ENCODE results near the gene CBFA2T2. TPM values are rescaled to one million over a fixed set of nuclear protein-coding genes. Genes with fewer than 3 reads are reported as not detected.

Gene CBFA2T2
- total RNA-seq, 1 experiment from 2014 or later, result 20.0 TPM

- no peak for DNase-seq
- H4K20me1 ChIP-seq (ENCODE audit: insufficient read depth), result no peaks in the 10 kb centered on the region
- H3K4me3 ChIP-seq, result no peak overlapping the region
- BruUV-seq (replicated peaks), result no TSS peak
- no peaks in the 10 kb centered on the region for H3K27me3 ChIP-seq (ENCODE audit: insufficient read depth, low read depth)
- no peaks in the 10 kb centered on the region for H3K9me2 ChIP-seq (ENCODE audit: insufficient read depth)
- no peak overlapping the region for H3K27ac ChIP-seq
- peak overlapping the region; percentile 48 for H3K4me2 ChIP-seq
- POLR2A ChIA-PET (ENCODE audit: unreplicated experiment), result interaction anchor here (0.7 kb wide), 1 partner anchor 82 kb away, joined by 3 read pairs; no protein-coding TSS in a partner anchor
- H3K36me3 ChIP-seq (ENCODE audit: low read depth), result no peaks in the 10 kb centered on the region
- no peaks in the 10 kb centered on the region for H3K9me3 ChIP-seq (ENCODE audit: insufficient read depth, low read depth)
- H3K79me2 ChIP-seq (ENCODE audit: low read depth), result no peaks in the 10 kb centered on the region
- TF ChIP-seq CTCF (conservative IDR thresholded peaks at IDR 0.05), result no peak
- no peak for TF ChIP-seq EZH2 (IDR thresholded peaks at IDR 0.05; ENCODE audit: low read depth)
- peaks cover 44% of the 10 kb centered on the region for H3K4me1 ChIP-seq (replicated peaks; ENCODE audit: insufficient read depth)
- peaks cover 32% of the 10 kb centered on the region for H3F3A ChIP-seq (ENCODE audit: insufficient read depth, low read depth)
- CTCF ChIA-PET, result interaction anchor here (0.5 to 0.6 kb wide), 2 partner anchors 193 to 473 kb away, joined by 4 to 5 read pairs; no protein-coding TSS in a partner anchor
- no peak overlapping the region for H2AFZ ChIP-seq
- intact Hi-C loops (cut with micrococcal nuclease; ENCODE audit: unreplicated experiment), result loop anchor here (2.0 to 5.0 kb wide), 2 partner anchors 193 to 248 kb away; partner anchors contain the start of gene CDK5RAP1
Measured at GRCh38 chr20:33650111-33650752, 160.3 kb downstream of the CBFA2T2 start.

GRCh38 chr20:33650753-33651561, 161.1 kb downstream of the CBFA2T2 start:
- BruUV-seq (replicated peaks), result no TSS peak
- Histone ChIP-seq H3K79me2 (ENCODE audit: low read depth) (no peaks in the 10 kb centered on the region), H3F3A (ENCODE audit: insufficient read depth, low read depth) (peaks cover 32% of the 10 kb centered on the region), H3K27me3 (ENCODE audit: insufficient read depth, low read depth) (no peaks in the 10 kb centered on the region), H2AFZ (no peak overlapping the region), H3K9me3 (ENCODE audit: insufficient read depth, low read depth) (no peaks in the 10 kb centered on the region), H3K9me2 (ENCODE audit: insufficient read depth) (no peaks in the 10 kb centered on the region), H3K36me3 (ENCODE audit: low read depth) (no peaks in the 10 kb centered on the region), H3K4me3 (no peak overlapping the region), H3K4me1 (replicated peaks; ENCODE audit: insufficient read depth) (peaks cover 48% of the 10 kb centered on the region), H3K4me2 (peak overlapping the region; percentile 48), H4K20me1 (ENCODE audit: insufficient read depth) (no peaks in the 10 kb centered on the region), H3K27ac (no peak overlapping the region)
- intact Hi-C loops (cut with micrococcal nuclease; ENCODE audit: unreplicated experiment), result loop anchor here (2.0 to 5.0 kb wide), 2 partner anchors 194 to 249 kb away; partner anchors contain the start of gene CDK5RAP1
- CTCF ChIA-PET, result interaction anchor here (0.5 to 0.6 kb wide), 2 partner anchors 193 to 472 kb away, joined by 4 to 5 read pairs; no protein-coding TSS in a partner anchor
- no peak for TF ChIP-seq EZH2 (IDR thresholded peaks at IDR 0.05; ENCODE audit: low read depth)
- 0 out of 2 replicates have a peak, but pooled peaks have one; percentile 25 for TF ChIP-seq CTCF (conservative IDR thresholded peaks at IDR 0.05)
- POLR2A ChIA-PET (ENCODE audit: unreplicated experiment), result no interaction called here
- peak; percentile 81 to 82 for DNase-seq

- TF ChIP-seq EZH2 (IDR thresholded peaks at IDR 0.05; ENCODE audit: low read depth), result no peak
- no peak for DNase-seq
- H3K9me3 ChIP-seq (ENCODE audit: insufficient read depth, low read depth), result no peaks in the 10 kb centered on the region
- no peaks in the 10 kb centered on the region for H3K27me3 ChIP-seq (ENCODE audit: insufficient read depth, low read depth)
- no peak overlapping the region for H3K27ac ChIP-seq
- H3K4me3 ChIP-seq, result no peak overlapping the region
- no peaks in the 10 kb centered on the region for H4K20me1 ChIP-seq (ENCODE audit: insufficient read depth)
- no peaks in the 10 kb centered on the region for H3K36me3 ChIP-seq (ENCODE audit: low read depth)
- no peaks in the 10 kb centered on the region for H3K79me2 ChIP-seq (ENCODE audit: low read depth)
- CTCF ChIA-PET, result interaction anchor here (0.5 kb wide), 1 partner anchor 473 kb away, joined by 3 read pairs; no protein-coding TSS in a partner anchor
- no peaks in the 10 kb centered on the region for H3K9me2 ChIP-seq (ENCODE audit: insufficient read depth)
- TSS peak; percentile 5 for BruUV-seq (replicated peaks)
- H2AFZ ChIP-seq, result no peak overlapping the region
- intact Hi-C loops (cut with micrococcal nuclease; ENCODE audit: unreplicated experiment), result loop anchor here (2.0 to 5.0 kb wide), 2 partner anchors 195 to 249 kb away; partner anchors contain the start of gene CDK5RAP1
- H3K4me2 ChIP-seq, result peak overlapping the region; percentile 48
- POLR2A ChIA-PET (ENCODE audit: unreplicated experiment), result interaction anchor here (0.6 kb wide), 1 partner anchor 135 kb away, joined by 14 read pairs; no protein-coding TSS in a partner anchor
- H3F3A ChIP-seq (ENCODE audit: insufficient read depth, low read depth), result peaks cover 32% of the 10 kb centered on the region
- H3K4me1 ChIP-seq (replicated peaks; ENCODE audit: insufficient read depth), result peaks cover 48% of the 10 kb centered on the region
Measured at GRCh38 chr20:33651562-33652048, 161.7 kb downstream of the CBFA2T2 start.
